ENCODE data around the gene GPR21.

Gene GPR21

GRCh38 chr9:123059472-123060220, 26.2 kb downstream of the GPR21 start:
- H3K9me3 ChIP-seq (ENCODE audit: control insufficient read depth in 5 of 5, low read length in 5 of 5), result no peaks in the 10 kb centered on the region
- H3K4me3 ChIP-seq (ENCODE audit: low read depth in 1 of 5, low read length in 5 of 5), result no peak overlapping the region
- no peak overlapping the region for H3K27ac ChIP-seq (ENCODE audit: low read depth, low read length)
- H3K27me3 ChIP-seq (ENCODE audit: control insufficient read depth in 5 of 5, insufficient read depth in 4 of 5, low read length in 5 of 5), result no peaks in the 10 kb centered on the region
- peaks cover 0 to 14% (median 2%) of the 10 kb centered on the region in 5 donors for H3K36me3 ChIP-seq (ENCODE audit: control insufficient read depth in 5 of 5, insufficient read depth in 5 of 5, low read length in 5 of 5)
- H3K9ac ChIP-seq (ENCODE audit: low read length in 5 of 5), result no peak overlapping the region
- H3K4me1 ChIP-seq (ENCODE audit: control insufficient read depth in 5 of 5, insufficient read depth in 5 of 5, low read length in 5 of 5), result no peaks in the 10 kb centered on the region

- Histone ChIP-seq H3K27me3 (ENCODE audit: control insufficient read depth in 5 of 5, insufficient read depth in 4 of 5, low read length in 5 of 5) (no peaks in the 10 kb centered on the region), H3K27ac (ENCODE audit: low read depth, low read length) (no peak overlapping the region), H3K9ac (ENCODE audit: low read length in 5 of 5) (no peak overlapping the region), H3K4me3 (ENCODE audit: low read depth in 1 of 5, low read length in 5 of 5) (no peak overlapping the region), H3K9me3 (ENCODE audit: control insufficient read depth in 5 of 5, low read length in 5 of 5) (no peaks in the 10 kb centered on the region), H3K36me3 (ENCODE audit: control insufficient read depth in 5 of 5, insufficient read depth in 5 of 5, low read length in 5 of 5) (peaks cover 10 to 22% (median 15%) of the 10 kb centered on the region in 5 donors), H3K4me1 (ENCODE audit: control insufficient read depth in 5 of 5, insufficient read depth in 5 of 5, low read length in 5 of 5) (no peaks in the 10 kb centered on the region)
Measured at GRCh38 chr9:123061216-123061615, 27.7 kb downstream of the GPR21 start.

- Histone ChIP-seq H3K4me3 (ENCODE audit: low read depth in 1 of 5, low read length in 5 of 5) (no peak overlapping the region), H3K27ac (ENCODE audit: low read depth, low read length) (no peak overlapping the region)
Measured at GRCh38 chr9:123062351-123063176, 29.1 kb downstream of the GPR21 start.

GRCh38 chr9:123063177-123063598, 29.7 kb downstream of the GPR21 start:
- Histone ChIP-seq H3K9me3 (ENCODE audit: control insufficient read depth in 5 of 5, low read length in 5 of 5) (no peaks in the 10 kb centered on the region), H3K36me3 (ENCODE audit: control insufficient read depth in 5 of 5, insufficient read depth in 5 of 5, low read length in 5 of 5) (peaks cover 20 to 39% (median 29%) of the 10 kb centered on the region in 5 donors), H3K4me1 (ENCODE audit: control insufficient read depth in 5 of 5, insufficient read depth in 5 of 5, low read length in 5 of 5) (no peaks in the 10 kb centered on the region), H3K9ac (ENCODE audit: low read length in 5 of 5) (no peak overlapping the region), H3K4me3 (ENCODE audit: low read depth in 1 of 5, low read length in 5 of 5) (no peak overlapping the region), H3K27ac (ENCODE audit: low read depth, low read length) (no peak overlapping the region), H3K27me3 (ENCODE audit: control insufficient read depth in 5 of 5, insufficient read depth in 4 of 5, low read length in 5 of 5) (no peaks in the 10 kb centered on the region)

More at GRCh38 chr9:123062351-123063176, 29.1 kb downstream of the GPR21 start:
- H3K9ac ChIP-seq (ENCODE audit: low read length in 5 of 5), result no peak overlapping the region
- no peaks in the 10 kb centered on the region for H3K9me3 ChIP-seq (ENCODE audit: control insufficient read depth in 5 of 5, low read length in 5 of 5)
- no peaks in the 10 kb centered on the region for H3K27me3 ChIP-seq (ENCODE audit: control insufficient read depth in 5 of 5, insufficient read depth in 4 of 5, low read length in 5 of 5)
- peaks cover 17 to 34% (median 26%) of the 10 kb centered on the region in 5 donors for H3K36me3 ChIP-seq (ENCODE audit: control insufficient read depth in 5 of 5, insufficient read depth in 5 of 5, low read length in 5 of 5)
- H3K4me1 ChIP-seq (ENCODE audit: control insufficient read depth in 5 of 5, insufficient read depth in 5 of 5, low read length in 5 of 5), result no peaks in the 10 kb centered on the region

- no peak overlapping the region for H3K4me3 ChIP-seq (ENCODE audit: low read depth in 1 of 5, low read length in 5 of 5)
- H3K9me3 ChIP-seq (ENCODE audit: control insufficient read depth in 5 of 5, low read length in 5 of 5), result no peaks in the 10 kb centered on the region
- H3K36me3 ChIP-seq (ENCODE audit: control insufficient read depth in 5 of 5, insufficient read depth in 5 of 5, low read length in 5 of 5), result peaks cover 20 to 39% (median 29%) of the 10 kb centered on the region in 5 donors
- no peaks in the 10 kb centered on the region for H3K4me1 ChIP-seq (ENCODE audit: control insufficient read depth in 5 of 5, insufficient read depth in 5 of 5, low read length in 5 of 5)
- H3K9ac ChIP-seq (ENCODE audit: low read length in 5 of 5), result no peak overlapping the region
- H3K27me3 ChIP-seq (ENCODE audit: control insufficient read depth in 5 of 5, insufficient read depth in 4 of 5, low read length in 5 of 5), result no peaks in the 10 kb centered on the region
- H3K27ac ChIP-seq (ENCODE audit: low read depth, low read length), result no peak overlapping the region
Measured at GRCh38 chr9:123063896-123064295, 30.4 kb downstream of the GPR21 start.

- Histone ChIP-seq H3K9ac (ENCODE audit: low read length in 5 of 5) (no peak overlapping the region), H3K4me3 (ENCODE audit: low read depth in 1 of 5, low read length in 5 of 5) (no peak overlapping the region), H3K4me1 (ENCODE audit: control insufficient read depth in 5 of 5, insufficient read depth in 5 of 5, low read length in 5 of 5) (peaks cover 0 to 4% (median 0%) of the 10 kb centered on the region in 5 donors), H3K27ac (ENCODE audit: low read depth, low read length) (no peak overlapping the region), H3K36me3 (ENCODE audit: control insufficient read depth in 5 of 5, insufficient read depth in 5 of 5, low read length in 5 of 5) (peaks cover 20 to 39% (median 29%) of the 10 kb centered on the region in 5 donors), H3K9me3 (ENCODE audit: control insufficient read depth in 5 of 5, low read length in 5 of 5) (no peaks in the 10 kb centered on the region), H3K27me3 (ENCODE audit: control insufficient read depth in 5 of 5, insufficient read depth in 4 of 5, low read length in 5 of 5) (no peaks in the 10 kb centered on the region)
Measured at GRCh38 chr9:123064716-123065115, 31.2 kb downstream of the GPR21 start.

- Histone ChIP-seq H3K4me3 (ENCODE audit: low read depth in 1 of 5, low read length in 5 of 5) (no peak overlapping the region), H3K27ac (ENCODE audit: low read depth, low read length) (no peak overlapping the region), H3K36me3 (ENCODE audit: control insufficient read depth in 5 of 5, insufficient read depth in 5 of 5, low read length in 5 of 5) (peaks cover 20 to 43% (median 30%) of the 10 kb centered on the region in 5 donors), H3K27me3 (ENCODE audit: control insufficient read depth in 5 of 5, insufficient read depth in 4 of 5, low read length in 5 of 5) (no peaks in the 10 kb centered on the region), H3K9ac (ENCODE audit: low read length in 5 of 5) (no peak overlapping the region), H3K4me1 (ENCODE audit: control insufficient read depth in 5 of 5, insufficient read depth in 5 of 5, low read length in 5 of 5) (peaks cover 0 to 4% (median 0%) of the 10 kb centered on the region in 5 donors), H3K9me3 (ENCODE audit: control insufficient read depth in 5 of 5, low read length in 5 of 5) (no peaks in the 10 kb centered on the region)
Measured at GRCh38 chr9:123065196-123065595, 31.7 kb downstream of the GPR21 start.

GRCh38 chr9:123067136-123067535, 33.7 kb downstream of the GPR21 start:
- no peak overlapping the region for H3K27ac ChIP-seq (ENCODE audit: low read depth, low read length)
- no peaks in the 10 kb centered on the region for H3K27me3 ChIP-seq (ENCODE audit: control insufficient read depth in 5 of 5, insufficient read depth in 4 of 5, low read length in 5 of 5)
- no peak overlapping the region for H3K9ac ChIP-seq (ENCODE audit: low read length in 5 of 5)
- no peaks in the 10 kb centered on the region for H3K9me3 ChIP-seq (ENCODE audit: control insufficient read depth in 5 of 5, low read length in 5 of 5)
- H3K4me3 ChIP-seq (ENCODE audit: low read depth in 1 of 5, low read length in 5 of 5), result no peak overlapping the region
- peaks cover 20 to 52% (median 40%) of the 10 kb centered on the region in 5 donors for H3K36me3 ChIP-seq (ENCODE audit: control insufficient read depth in 5 of 5, insufficient read depth in 5 of 5, low read length in 5 of 5)
- peaks cover 0 to 4% (median 0%) of the 10 kb centered on the region in 5 donors for H3K4me1 ChIP-seq (ENCODE audit: control insufficient read depth in 5 of 5, insufficient read depth in 5 of 5, low read length in 5 of 5)

GRCh38 chr9:123069010-123069481, 35.6 kb downstream of the GPR21 start:
- no peak overlapping the region for H3K27ac ChIP-seq (ENCODE audit: low read depth, low read length)
- H3K9ac ChIP-seq (ENCODE audit: low read length in 5 of 5), result no peak overlapping the region

GRCh38 chr9:123070198-123070597, 36.7 kb downstream of the GPR21 start:
- Histone ChIP-seq H3K9me3 (ENCODE audit: control insufficient read depth in 5 of 5, low read length in 5 of 5) (no peaks in the 10 kb centered on the region), H3K4me1 (ENCODE audit: control insufficient read depth in 5 of 5, insufficient read depth in 5 of 5, low read length in 5 of 5) (peaks cover 0 to 15% (median 7%) of the 10 kb centered on the region in 5 donors), H3K4me3 (ENCODE audit: low read depth in 1 of 5, low read length in 5 of 5) (no peak overlapping the region), H3K9ac (ENCODE audit: low read length in 5 of 5) (no peak overlapping the region), H3K27me3 (ENCODE audit: control insufficient read depth in 5 of 5, insufficient read depth in 4 of 5, low read length in 5 of 5) (no peaks in the 10 kb centered on the region), H3K36me3 (ENCODE audit: control insufficient read depth in 5 of 5, insufficient read depth in 5 of 5, low read length in 5 of 5) (peaks cover 23 to 64% (median 44%) of the 10 kb centered on the region in 5 donors), H3K27ac (ENCODE audit: low read depth, low read length) (no peak overlapping the region)

More at GRCh38 chr9:123069010-123069481, 35.6 kb downstream of the GPR21 start:
- peaks cover 20 to 66% (median 46%) of the 10 kb centered on the region in 5 donors for H3K36me3 ChIP-seq (ENCODE audit: control insufficient read depth in 5 of 5, insufficient read depth in 5 of 5, low read length in 5 of 5)
- no peaks in the 10 kb centered on the region for H3K9me3 ChIP-seq (ENCODE audit: control insufficient read depth in 5 of 5, low read length in 5 of 5)
- no peaks in the 10 kb centered on the region for H3K27me3 ChIP-seq (ENCODE audit: control insufficient read depth in 5 of 5, insufficient read depth in 4 of 5, low read length in 5 of 5)
- H3K4me3 ChIP-seq (ENCODE audit: low read depth in 1 of 5, low read length in 5 of 5), result no peak overlapping the region
- H3K4me1 ChIP-seq (ENCODE audit: control insufficient read depth in 5 of 5, insufficient read depth in 5 of 5, low read length in 5 of 5), result peaks cover 0 to 10% (median 5%) of the 10 kb centered on the region in 5 donors

All from subcutaneous abdominal adipose tissue (tissue), 5 donors.